IPS-20b (cell line): ENCODE results near the gene NR1H4.

Experiments used
- H3K27ac ChIP-seq: one replicate; pipeline ENCODE4 v1.5.1; 2013; ENCODE audit warnings: low read length
- H3K27me3 ChIP-seq: 2 replicates; pipeline ENCODE4 v1.6.1; 2013; ENCODE audit warnings: mild to moderate bottlenecking, low read length, inconsistent platforms; ENCODE audit not compliant: insufficient read depth
- H3K36me3 ChIP-seq: 2 replicates; pipeline ENCODE4 v1.6.1; 2013; ENCODE audit warnings: low read depth, mild to moderate bottlenecking, inconsistent platforms, low read length, moderate library complexity; ENCODE audit not compliant: insufficient read depth
- H3K4me1 ChIP-seq: 2 replicates; pipeline ENCODE4 v1.6.1; 2013; ENCODE audit warnings: mild to moderate bottlenecking, control low read depth, inconsistent platforms, low read length, moderate library complexity; ENCODE audit not compliant: insufficient read depth
- H3K4me3 ChIP-seq: 2 replicates; pipeline ENCODE4 v1.5.1; 2013; ENCODE audit warnings: mild to moderate bottlenecking, low read length, inconsistent platforms
- H3K9ac ChIP-seq: 2 replicates; pipeline ENCODE4 v1.6.1; 2013; ENCODE audit warnings: low read depth, mild to moderate bottlenecking, inconsistent platforms, low read length, moderate library complexity
- H3K9me3 ChIP-seq: 2 replicates; pipeline ENCODE4 v1.6.1; 2013; ENCODE audit warnings: mild to moderate bottlenecking, low read depth, low read length, inconsistent platforms; ENCODE audit not compliant: insufficient read depth

Gene NR1H4

DNA sequence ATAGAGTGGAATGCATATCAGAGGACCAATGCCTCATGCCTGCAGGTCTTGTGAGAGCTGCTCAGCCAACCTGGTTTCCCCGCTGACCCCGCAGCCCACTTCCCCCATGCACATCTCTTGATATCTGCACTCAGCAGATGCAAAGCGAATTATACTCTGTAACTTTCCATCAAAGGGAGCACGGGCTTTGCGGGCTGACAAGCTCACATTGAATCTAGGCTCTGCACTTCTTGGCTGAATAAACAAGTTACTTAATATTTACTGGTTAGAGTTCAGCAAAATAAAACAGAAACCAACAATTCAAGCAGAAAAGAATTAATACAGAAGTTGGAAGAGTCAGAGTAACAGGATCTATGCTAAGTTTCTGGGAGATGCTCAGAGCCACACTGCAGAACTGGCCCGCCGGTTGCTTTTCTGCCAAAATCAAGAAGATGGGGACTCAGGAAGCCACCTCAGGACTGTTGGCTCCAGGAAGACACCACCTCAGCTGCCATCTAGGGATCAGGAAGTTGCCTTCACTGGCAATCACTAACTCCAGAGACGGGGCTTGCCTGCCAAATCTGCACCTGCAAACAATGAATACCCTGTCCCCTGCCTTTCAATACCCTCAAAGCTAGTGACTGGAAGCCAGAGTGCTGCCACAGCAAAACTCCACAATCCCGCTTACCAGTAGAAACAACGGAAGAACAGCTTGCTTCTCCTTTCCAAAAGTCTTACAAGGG is 46.5 kb downstream of the NR1H4 start:
- Histone ChIP-seq H3K9ac (no peak overlapping the region), H3K27me3 (no peaks in the 10 kb centered on the region), H3K9me3 (no peaks in the 10 kb centered on the region; the same call in 1 of the 2 replicates), H3K27ac (no peak overlapping the region), H3K36me3 (no peaks in the 10 kb centered on the region), H3K4me3 (no peak overlapping the region), H3K4me1 (no peaks in the 10 kb centered on the region)

- H3K36me3 ChIP-seq, result no peaks in the 10 kb centered on the region
- H3K4me3 ChIP-seq, result no peak overlapping the region
- no peaks in the 10 kb centered on the region; the same call in 1 of the 2 replicates for H3K9me3 ChIP-seq
- H3K27ac ChIP-seq, result no peak overlapping the region
- no peak overlapping the region for H3K9ac ChIP-seq
- H3K4me1 ChIP-seq, result no peaks in the 10 kb centered on the region
- no peaks in the 10 kb centered on the region for H3K27me3 ChIP-seq
Observed at GRCh38 chr12:100521958-100522357, 48.3 kb downstream of the NR1H4 start.

GRCh38 chr12:100528034-100528433 is 54.4 kb downstream of the NR1H4 start:
- no peaks in the 10 kb centered on the region for H3K36me3 ChIP-seq
- H3K27ac ChIP-seq, result no peak overlapping the region
- H3K9ac ChIP-seq, result no peak overlapping the region
- H3K4me1 ChIP-seq, result peaks cover 7% of the 10 kb centered on the region; the same call in 1 of the 2 replicates
- no peak overlapping the region for H3K4me3 ChIP-seq
- H3K9me3 ChIP-seq, result no peaks in the 10 kb centered on the region
- H3K27me3 ChIP-seq, result no peaks in the 10 kb centered on the region

- Histone ChIP-seq H3K27ac (no peak overlapping the region), H3K36me3 (no peaks in the 10 kb centered on the region), H3K4me3 (no peak overlapping the region), H3K9ac (no peak overlapping the region), H3K9me3 (no peaks in the 10 kb centered on the region), H3K4me1 (peaks cover 7% of the 10 kb centered on the region; the same call in 1 of the 2 replicates), H3K27me3 (no peaks in the 10 kb centered on the region)
Observed at GRCh38 chr12:100528471-100529127, 54.9 kb downstream of the NR1H4 start.

- H3K36me3 ChIP-seq, result no peaks in the 10 kb centered on the region
- H3K9me3 ChIP-seq, result no peaks in the 10 kb centered on the region
- no peak overlapping the region for H3K27ac ChIP-seq
- H3K4me1 ChIP-seq, result peaks cover 7% of the 10 kb centered on the region; the same call in 1 of the 2 replicates
- no peak overlapping the region for H3K4me3 ChIP-seq
- H3K9ac ChIP-seq, result no peak overlapping the region
- no peaks in the 10 kb centered on the region for H3K27me3 ChIP-seq
Observed at GRCh38 chr12:100529756-100530350, 56.2 kb downstream of the NR1H4 start.

DNA sequence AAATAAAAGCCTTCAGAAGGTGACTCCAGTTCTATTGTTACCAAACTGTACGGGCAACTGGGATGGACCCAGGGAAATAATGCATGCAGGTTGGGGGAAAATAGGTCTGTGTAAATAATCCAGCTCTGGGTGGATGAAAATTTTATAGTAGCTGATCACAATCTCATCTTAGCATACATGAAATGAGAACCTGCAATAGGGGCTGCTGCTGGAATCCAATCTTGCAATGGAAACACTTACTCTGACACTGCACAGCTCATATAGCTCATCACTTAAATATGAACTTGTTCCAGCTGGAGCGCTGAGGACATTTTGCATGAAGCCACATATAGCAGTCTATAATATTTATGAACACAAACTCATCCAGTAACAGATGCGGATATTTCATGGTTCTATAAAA is 59.7 kb downstream of the NR1H4 start:
- Histone ChIP-seq H3K27ac (no peak overlapping the region), H3K4me1 (peaks cover 4% of the 10 kb centered on the region; the same call in 1 of the 2 replicates), H3K9ac (no peak overlapping the region), H3K36me3 (no peaks in the 10 kb centered on the region), H3K9me3 (no peaks in the 10 kb centered on the region), H3K27me3 (no peaks in the 10 kb centered on the region), H3K4me3 (no peak overlapping the region)

GRCh38 chr12:100534625-100535227 is 61.1 kb downstream of the NR1H4 start:
- Histone ChIP-seq H3K4me1 (no peaks in the 10 kb centered on the region), H3K27me3 (no peaks in the 10 kb centered on the region), H3K36me3 (no peaks in the 10 kb centered on the region), H3K9me3 (no peaks in the 10 kb centered on the region), H3K27ac (no peak overlapping the region), H3K4me3 (no peak overlapping the region), H3K9ac (no peak overlapping the region)

DNA sequence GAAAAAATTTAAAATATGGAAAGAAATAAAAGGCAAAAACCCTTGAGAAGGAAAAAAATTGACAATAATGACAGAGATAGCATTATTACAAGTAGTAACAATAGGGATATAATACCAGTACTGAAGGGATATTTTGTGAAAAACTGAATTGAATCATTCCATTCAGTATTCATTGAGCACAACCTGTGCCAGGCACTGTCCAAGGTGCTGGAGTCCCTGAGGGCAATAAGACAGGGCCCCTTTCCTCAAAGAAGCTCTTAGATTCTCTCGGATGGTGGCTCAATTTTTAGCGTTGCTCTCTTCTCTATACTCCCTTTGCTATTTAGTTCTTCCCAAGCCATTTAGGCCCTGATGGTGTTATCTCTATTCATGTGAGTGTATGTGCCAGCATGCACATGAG is 65.5 kb downstream of the NR1H4 start:
- H3K36me3 ChIP-seq, result no peaks in the 10 kb centered on the region
- H3K9me3 ChIP-seq, result no peaks in the 10 kb centered on the region
- H3K4me3 ChIP-seq, result no peak overlapping the region
- H3K4me1 ChIP-seq, result no peaks in the 10 kb centered on the region
- no peak overlapping the region for H3K9ac ChIP-seq
- H3K27ac ChIP-seq, result no peak overlapping the region
- no peaks in the 10 kb centered on the region for H3K27me3 ChIP-seq

DNA sequence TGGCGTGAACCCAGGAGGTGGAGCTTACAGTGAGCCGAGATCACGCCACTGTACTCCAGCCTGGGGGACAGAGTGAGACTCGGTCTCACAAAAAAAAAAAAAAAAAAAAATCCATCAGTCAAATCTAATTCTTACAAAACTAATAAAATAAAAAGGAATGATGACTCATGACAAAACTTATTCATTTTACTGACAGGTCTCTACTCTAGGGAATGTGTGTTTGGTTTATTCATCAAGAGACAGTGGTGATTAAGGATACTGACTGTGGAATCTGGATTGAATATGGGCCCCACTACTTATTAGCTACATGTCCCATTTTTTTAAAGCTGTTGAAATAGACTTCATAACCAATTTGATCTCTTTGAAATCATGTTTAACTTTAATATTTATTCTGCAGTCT is 70.5 kb downstream of the NR1H4 start:
- Histone ChIP-seq H3K27me3 (no peaks in the 10 kb centered on the region), H3K9ac (no peak overlapping the region), H3K9me3 (no peaks in the 10 kb centered on the region), H3K4me1 (no peaks in the 10 kb centered on the region), H3K27ac (no peak overlapping the region), H3K4me3 (no peak overlapping the region), H3K36me3 (no peaks in the 10 kb centered on the region)

- no peak overlapping the region for H3K4me3 ChIP-seq
- no peaks in the 10 kb centered on the region for H3K9me3 ChIP-seq
- H3K27ac ChIP-seq, result no peak overlapping the region
- no peaks in the 10 kb centered on the region for H3K4me1 ChIP-seq
- no peaks in the 10 kb centered on the region for H3K27me3 ChIP-seq
- no peaks in the 10 kb centered on the region for H3K36me3 ChIP-seq
- no peak overlapping the region for H3K9ac ChIP-seq
Observed at GRCh38 chr12:100545092-100545491, 71.4 kb downstream of the NR1H4 start.

DNA sequence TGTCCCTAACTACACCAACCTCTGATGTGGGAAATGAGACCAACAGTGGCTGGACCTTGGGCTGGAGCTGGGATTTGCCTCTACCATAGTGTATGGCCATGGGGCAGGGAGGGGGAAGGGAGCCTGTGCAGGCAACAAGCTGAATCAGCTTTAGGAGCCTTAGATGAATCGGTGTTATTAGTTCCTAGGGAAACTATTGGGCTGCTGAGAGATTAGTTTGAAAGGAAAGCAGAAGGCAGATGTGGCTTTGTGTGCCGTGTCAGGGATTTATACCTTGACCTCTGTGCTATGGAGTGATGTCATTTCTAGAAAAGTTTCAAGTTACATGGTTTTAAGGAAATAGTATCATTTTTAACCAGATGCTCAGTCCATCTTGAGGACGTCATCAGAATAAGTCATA is 80.3 kb downstream of the NR1H4 start:
- no peak overlapping the region for H3K9ac ChIP-seq
- H3K4me3 ChIP-seq, result no peak overlapping the region
- H3K27ac ChIP-seq, result no peak overlapping the region
- H3K4me1 ChIP-seq, result no peaks in the 10 kb centered on the region
- no peaks in the 10 kb centered on the region for H3K36me3 ChIP-seq
- no peaks in the 10 kb centered on the region for H3K9me3 ChIP-seq
- no peaks in the 10 kb centered on the region for H3K27me3 ChIP-seq
